EL (cell line): ENCODE data around the gene INO80E.

Source experiments
- DNase-seq: peaks from one replicate; pipeline ENCODE4 v3.0.0-alpha.2; 2016

INO80E gene

DNA sequence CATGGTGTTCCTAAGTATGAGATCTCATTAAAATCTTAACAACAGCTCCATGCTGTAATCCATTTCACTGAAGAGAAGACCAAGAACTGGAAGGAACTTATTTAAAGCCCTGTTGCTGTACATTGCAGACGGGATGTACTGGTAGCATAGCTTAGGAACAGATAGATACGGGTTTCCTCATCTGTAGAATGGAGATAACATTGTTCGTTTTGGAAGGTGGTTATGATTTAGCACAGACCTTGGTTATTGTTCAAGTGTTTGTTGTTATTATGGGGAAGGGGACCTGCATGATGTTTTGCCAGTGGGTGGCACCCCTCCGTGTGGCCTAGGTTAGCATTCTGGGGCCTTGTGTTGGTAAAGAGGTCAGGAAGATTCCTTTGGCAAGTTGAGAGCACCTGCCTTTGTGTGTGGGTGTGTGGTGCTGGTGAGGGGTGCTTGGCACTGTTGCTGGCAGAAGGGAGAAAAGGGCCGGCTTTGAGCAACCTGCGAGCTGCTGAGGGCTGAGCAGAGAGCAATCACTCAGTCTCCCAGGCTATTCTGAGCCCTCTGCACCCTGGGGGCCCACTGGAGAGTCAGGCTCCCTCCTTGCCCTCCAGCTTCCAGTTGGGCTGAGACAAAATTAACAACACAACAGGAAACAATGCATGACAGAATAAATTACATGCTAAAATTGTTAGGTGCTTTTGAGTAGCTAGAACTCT, 20.1 kb upstream of the INO80E start:
- no peak for DNase-seq

- no peak for DNase-seq
Observed at GRCh38 chr16:29977063-29977825, 18.8 kb upstream of the INO80E start.

DNA sequence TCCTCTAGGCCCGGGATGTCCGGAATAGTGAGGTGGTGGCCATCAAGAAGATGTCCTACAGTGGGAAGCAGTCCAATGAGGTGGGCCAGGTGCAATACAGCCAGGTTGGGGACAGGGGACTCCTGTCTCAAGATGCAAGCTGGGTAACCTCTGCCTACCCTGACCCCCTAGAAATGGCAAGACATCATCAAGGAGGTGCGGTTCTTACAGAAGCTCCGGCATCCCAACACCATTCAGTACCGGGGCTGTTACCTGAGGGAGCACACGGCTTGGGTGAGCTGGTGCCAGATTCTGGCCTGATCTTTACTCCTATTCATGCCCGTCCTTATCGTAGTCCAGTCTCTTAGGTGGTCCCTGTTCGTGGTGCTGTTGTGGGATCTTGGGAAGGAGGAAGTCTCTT, 18.0 kb upstream of the INO80E start:
- no peak for DNase-seq

DNA sequence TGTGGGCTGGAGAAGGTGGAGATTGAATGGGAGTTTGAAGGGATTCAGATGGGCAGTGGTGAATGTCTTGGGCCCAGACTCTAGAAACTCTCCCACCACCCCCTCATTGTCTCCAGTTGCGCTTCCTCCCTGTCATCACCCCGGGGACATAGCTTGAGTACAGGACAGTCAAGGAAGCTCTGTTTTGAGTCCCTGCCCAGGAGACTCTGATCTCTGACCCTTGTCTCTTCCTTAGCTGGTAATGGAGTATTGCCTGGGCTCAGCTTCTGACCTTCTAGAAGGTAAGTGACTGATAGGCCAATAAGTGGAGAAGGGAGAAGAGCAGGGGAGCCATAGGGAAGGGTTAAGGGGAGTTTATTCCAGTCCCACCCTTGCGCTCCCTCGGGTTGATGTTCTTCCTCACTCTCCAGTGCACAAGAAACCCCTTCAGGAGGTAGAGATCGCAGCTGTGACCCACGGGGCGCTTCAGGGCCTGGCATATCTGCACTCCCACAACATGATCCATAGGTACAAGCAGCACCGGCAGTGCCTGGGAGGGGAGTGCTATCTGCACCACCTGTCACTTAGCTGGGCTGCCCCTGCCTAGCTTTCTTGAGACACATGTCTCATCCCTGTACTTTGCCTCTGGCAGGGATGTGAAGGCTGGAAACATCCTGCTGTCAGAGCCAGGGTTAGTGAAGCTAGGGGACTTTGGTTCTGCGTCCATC, 17.3 kb upstream of the INO80E start:
- no peak for DNase-seq

DNA sequence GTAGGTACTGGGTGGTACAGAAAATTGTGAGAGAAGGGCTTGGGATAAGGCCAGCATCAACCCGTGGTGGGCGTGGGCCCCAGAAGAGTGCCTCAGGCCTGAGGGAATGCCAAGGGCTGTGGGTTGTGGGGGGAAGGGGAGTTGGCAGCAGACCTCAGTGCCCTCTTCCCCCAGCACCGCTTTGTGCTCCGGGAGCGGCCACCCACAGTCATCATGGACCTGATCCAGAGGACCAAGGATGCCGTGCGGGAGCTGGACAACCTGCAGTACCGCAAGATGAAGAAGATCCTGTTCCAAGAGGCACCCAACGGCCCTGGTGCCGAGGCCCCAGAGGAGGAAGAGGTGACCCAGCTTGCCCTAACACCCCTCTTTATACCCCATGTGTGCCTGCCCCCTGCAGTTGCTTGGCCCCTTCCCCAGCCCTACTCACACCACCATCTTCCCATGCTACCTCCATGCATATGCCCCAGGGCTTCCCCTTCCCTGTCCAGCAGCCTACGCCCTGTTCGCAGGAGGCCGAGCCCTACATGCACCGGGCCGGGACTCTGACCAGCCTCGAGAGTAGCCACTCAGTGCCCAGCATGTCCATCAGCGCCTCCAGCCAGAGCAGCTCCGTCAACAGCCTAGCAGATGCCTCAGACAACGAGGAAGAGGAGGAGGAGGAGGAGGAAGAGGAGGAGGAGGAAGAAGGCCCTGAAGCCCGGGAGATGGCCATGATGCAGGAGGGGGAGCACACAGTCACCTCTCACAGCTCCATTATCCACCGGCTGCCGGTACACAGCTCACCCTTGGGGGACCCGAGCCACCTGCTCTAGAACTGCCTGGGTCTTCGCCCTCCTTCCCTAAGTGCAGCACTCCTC, 13.3 kb upstream of the INO80E start:
- DNase-seq = no peak

DNA sequence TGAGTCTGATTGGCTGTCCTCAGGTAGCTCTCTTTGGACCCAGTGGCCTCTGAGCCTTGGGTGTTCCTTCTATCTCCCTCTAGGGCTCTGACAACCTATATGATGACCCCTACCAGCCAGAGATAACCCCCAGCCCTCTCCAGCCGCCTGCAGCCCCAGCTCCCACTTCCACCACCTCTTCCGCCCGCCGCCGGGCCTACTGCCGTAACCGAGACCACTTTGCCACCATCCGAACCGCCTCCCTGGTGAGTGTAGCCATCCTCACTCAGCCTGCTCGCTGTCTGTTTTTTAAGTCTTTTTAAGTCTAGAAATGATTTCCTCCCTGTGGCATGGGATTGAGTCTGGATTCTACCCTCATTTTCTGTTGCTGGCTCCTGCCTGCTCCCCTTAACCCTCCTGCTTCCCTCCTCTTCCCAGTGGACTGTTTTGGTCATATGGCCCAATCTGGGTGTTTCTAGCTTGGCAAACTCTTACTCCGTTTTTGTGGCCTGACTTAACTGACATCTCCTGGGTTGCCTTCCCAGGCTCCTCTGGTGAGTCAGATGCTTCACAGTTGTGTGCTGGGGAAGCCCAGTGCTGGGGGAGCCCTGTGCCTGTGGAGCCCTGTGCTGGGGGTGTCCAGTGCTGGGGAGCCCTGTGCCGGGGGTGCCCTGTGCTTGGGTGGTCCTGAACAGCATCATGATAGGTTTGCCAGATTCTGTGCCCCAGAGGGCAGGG, 12.5 kb upstream of the INO80E start:
- no peak for DNase-seq

DNA sequence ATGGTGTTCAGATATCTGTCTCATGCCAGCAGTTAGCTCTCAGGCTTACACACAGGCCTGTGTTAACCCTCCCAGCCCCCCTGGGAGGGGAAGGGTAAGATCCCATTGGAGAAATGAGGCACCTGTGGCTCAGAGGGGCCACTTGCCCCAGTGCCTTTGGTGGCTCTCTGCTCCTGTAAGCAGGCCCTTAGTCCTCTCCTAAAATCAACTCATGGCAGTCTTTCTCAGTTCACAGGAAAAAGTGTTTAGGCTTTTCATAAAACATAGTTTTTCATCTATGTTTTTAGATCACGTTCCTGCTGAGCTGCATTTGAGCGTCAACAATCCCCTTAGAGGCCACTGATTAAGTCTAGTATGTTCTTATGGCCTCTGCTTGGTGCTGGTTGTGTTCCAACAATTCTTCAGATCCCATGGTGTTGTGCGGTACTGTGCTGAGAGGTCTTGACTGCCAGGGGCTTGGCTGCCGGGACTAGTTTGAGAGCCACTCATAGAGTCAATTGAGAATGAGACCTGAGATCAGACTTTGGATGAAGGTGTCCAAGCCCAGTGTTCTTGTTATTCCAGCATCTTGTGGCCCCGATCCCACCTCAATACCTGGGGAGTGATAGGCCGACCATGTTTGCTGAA, 11.8 kb upstream of the INO80E start:
- DNase-seq = no peak

DNA sequence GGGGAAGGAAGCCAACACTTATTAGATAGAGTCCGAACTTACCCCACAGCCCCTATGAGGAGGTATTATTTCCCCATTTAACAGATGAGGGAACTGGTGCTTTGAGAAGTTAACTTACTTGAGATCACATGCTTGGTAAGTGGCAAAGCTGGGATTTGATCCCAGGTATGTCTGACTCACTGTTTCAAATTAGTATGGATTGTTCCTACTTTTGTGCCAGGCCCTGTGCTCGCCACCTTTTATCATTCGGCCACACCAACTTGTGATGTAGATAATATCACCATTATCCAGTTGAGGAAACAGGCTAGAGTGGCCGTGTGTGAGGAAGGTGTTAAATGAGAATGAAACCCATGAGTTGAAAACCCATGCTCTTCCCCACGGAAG, 11.3 kb upstream of the INO80E start:
- DNase-seq = no peak

- no peak for DNase-seq
Observed at GRCh38 chr16:29985271-29985811, 10.7 kb upstream of the INO80E start.

- DNase-seq = no peak
Observed at GRCh38 chr16:29986231-29986630, 9.8 kb upstream of the INO80E start.

- no peak for DNase-seq
Observed at GRCh38 chr16:29986931-29987330, 9.1 kb upstream of the INO80E start.

DNA sequence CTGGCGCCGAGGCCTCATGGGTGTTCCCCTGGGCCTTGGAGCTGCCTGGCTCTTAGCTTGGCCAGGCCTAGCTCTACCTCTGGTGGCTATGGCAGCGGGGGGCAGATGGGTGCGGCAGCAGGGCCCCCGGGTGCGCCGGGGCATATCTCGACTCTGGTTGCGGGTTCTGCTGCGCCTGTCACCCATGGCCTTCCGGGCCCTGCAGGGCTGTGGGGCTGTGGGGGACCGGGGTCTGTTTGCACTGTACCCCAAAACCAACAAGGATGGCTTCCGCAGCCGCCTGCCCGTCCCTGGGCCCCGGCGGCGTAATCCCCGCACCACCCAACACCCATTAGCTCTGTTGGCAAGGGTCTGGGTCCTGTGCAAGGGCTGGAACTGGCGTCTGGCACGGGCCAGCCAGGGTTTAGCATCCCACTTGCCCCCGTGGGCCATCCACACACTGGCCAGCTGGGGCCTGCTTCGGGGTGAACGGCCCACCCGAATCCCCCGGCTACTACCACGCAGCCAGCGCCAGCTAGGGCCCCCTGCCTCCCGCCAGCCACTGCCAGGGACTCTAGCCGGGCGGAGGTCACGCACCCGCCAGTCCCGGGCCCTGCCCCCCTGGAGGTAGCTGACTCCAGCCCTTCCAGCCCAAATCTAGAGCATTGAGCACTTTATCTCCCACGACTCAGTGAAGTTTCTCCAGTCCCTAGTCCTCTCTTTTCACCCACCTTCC, 8.5 kb upstream of the INO80E start:
- no peak for DNase-seq

DNA sequence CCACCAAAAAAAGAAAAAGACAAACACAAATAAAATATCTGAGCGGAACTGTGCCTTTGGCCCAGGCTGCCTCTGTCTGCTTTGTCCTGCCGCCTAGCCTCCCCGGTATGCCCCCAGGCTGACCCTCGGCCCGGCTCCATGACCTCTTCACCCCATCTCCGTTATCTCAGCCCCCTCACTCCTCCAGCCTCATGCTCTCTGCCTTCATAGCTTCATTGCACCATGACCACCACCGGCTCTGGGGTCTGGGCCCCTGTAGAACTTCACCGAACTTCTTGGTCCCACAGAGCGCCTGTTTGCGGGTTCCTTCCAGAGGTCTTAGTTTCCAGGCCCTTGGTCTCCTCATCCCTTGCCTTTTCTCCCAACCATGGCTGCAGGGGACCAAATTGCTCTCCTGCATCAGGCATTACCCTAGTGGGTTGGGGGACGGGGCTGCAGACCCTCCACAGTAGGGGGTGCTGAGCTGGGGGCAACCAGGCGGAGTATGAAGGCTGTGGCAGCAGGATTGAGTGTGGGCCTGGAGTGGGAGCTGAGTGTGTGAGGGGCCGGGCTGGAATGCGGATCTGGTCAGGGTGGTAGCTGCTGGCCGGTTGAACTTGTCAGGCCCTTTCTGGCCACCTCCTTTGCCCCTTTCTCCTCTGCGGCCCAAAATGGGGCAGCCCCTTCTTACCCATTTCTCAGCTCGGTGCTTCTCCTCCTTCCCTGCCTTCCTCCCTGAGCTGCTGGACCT, 7.5 kb upstream of the INO80E start:
- no peak for DNase-seq

GRCh38 chr16:29989111-29989858, 6.8 kb upstream of the INO80E start:
- DNase-seq = no peak

GRCh38 chr16:29990034-29990433, 6.0 kb upstream of the INO80E start:
- DNase-seq = no peak

DNA sequence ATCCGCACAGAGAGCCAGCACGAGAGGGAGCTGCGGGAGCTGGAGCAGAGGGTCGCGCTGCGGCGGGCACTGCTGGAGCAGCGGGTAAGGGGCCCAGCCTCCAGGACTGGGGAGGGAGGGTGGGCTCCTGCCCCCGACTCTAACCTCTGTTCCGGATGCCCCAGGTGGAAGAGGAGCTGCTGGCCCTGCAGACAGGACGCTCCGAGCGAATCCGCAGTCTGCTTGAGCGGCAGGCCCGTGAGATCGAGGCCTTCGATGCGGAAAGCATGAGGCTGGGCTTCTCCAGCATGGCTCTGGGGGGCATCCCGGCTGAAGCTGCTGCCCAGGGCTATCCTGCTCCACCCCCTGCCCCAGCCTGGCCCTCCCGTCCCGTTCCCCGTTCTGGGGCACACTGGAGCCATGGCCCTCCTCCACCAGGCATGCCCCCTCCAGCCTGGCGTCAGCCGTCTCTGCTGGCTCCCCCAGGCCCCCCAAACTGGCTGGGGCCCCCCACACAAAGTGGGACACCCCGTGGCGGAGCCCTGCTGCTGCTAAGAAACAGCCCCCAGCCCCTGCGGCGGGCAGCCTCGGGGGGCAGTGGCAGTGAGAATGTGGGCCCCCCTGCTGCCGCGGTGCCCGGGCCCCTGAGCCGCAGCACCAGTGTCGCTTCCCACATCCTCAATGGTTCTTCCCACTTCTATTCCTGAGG, 5.0 kb upstream of the INO80E start:
- DNase-seq = no peak

DNA sequence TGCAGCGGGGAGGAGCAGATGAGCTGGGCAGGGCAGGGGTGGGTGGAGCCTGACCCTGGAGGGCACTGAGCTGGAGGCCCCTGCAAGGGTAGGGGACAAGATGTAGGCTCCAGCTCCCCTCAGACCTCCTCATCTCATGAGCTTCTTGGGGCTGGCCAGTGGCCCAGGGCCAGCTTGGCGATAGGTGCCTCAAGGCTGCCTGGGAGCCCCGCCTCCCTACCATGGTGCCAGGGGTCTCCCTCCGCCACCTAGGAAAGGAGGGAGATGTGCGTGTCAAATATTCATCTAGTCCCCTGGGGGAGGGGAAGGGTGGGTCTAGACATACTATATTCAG, 4.5 kb upstream of the INO80E start:
- no peak for DNase-seq

DNA sequence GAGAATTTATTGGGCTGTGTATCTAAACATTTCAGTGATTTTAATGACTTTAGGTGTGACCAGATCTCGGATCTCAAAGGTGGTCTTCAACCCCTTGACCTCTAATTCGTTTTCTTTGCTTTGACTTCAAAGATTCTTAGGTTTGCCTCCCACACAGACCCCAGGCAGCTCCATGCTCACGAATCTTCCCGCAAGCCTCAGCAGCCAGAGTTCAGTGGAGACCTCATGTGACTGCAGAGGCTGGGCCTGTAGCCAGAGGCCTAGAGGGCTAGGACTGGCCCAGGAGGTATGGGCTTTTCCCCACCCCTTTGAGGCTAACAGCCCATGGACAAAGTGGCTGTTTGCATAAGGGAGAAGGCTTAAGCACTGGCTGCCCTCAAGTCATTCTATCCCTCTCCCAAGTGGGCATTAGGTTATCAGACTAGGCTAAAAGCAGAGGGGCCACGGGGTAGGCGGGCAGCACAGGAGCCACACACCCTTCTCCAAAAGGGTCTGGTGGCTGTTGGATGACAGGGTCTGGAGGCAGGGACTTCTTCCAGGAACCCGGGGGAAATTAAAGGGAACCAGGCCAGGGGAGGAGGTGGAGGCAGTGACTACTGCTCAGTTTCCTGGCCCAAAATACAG, 3.6 kb upstream of the INO80E start:
- peak; percentile 37 for DNase-seq
